Measurements from ENCODE around the gene FAM210A. TPM values are rescaled to one million over a fixed set of nuclear protein-coding genes. Genes with fewer than 3 reads are reported as not detected.

Gene FAM210A
- total RNA-seq, 1 donor from 2014 or later = 13.1 TPM

DNA sequence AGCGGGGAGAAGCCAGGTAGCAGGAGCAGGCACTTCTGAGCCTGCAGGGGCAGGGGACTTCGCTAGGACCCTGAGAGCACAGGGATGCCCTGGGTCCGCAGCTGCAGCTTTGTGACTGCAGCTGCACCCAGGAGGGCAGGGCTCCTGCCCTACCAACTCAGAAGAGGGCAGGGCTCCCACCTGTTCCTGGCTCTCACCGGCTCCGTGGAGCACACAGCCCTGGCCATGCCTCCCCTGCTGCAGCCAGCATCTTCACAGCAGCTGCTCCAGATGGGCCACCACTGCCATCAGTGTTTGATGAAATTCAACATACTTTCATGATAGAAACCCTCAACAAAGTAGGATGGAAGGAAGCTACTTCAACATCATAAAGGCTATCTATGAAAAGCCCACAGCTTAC is 92.7 kb downstream of the FAM210A start:
- Histone ChIP-seq H3K4me1 (no peaks in the 10 kb centered on the region), H3K4me3 (no peak overlapping the region), H3K36me3 (no peaks in the 10 kb centered on the region), H3K27ac (no peak overlapping the region), H3K9me3 (no peaks in the 10 kb centered on the region), H3K27me3 (no peaks in the 10 kb centered on the region)
- ATAC-seq (no peak), DNase-seq (no peak)
- intact Hi-C loops (cut with DNase I) = no loop called here
- TF ChIP-seq, protein P1, sequence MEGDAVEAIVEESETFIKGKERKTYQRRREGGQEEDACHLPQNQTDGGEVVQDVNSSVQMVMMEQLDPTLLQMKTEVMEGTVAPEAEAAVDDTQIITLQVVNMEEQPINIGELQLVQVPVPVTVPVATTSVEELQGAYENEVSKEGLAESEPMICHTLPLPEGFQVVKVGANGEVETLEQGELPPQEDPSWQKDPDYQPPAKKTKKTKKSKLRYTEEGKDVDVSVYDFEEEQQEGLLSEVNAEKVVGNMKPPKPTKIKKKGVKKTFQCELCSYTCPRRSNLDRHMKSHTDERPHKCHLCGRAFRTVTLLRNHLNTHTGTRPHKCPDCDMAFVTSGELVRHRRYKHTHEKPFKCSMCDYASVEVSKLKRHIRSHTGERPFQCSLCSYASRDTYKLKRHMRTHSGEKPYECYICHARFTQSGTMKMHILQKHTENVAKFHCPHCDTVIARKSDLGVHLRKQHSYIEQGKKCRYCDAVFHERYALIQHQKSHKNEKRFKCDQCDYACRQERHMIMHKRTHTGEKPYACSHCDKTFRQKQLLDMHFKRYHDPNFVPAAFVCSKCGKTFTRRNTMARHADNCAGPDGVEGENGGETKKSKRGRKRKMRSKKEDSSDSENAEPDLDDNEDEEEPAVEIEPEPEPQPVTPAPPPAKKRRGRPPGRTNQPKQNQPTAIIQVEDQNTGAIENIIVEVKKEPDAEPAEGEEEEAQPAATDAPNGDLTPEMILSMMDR (IDR thresholded peaks at IDR 0.05) = no peak

DNA sequence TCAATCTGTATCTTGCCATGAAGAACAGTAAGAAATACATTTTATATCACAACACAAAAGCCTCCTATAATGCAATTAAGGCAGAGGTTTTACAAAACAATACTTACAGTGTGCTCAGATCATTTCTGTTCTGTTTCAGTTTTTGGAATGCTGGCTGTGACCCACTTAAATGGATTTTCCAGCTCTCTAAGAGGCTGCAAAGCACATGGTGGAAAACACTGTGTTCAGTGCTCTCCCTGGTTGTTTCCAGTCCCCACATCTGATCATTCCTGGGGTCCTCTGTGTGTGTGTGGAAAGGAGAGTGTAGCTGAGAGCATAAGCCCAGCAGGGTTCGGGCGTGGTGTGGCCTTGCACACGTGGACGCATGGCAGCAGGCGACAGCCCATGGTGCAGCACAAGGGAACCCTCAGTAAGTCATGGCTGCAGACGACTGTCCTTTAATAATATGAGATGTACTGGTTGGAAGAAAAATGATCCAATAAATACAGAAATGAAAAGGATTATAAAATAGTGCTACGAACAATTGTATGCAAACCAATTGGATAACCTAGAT is 95.6 kb downstream of the FAM210A start:
- no peaks in the 10 kb centered on the region for H3K27me3 ChIP-seq
- intact Hi-C loops (cut with DNase I) = no loop called here
- H3K9me3 ChIP-seq = no peaks in the 10 kb centered on the region
- DNase-seq (no peak), ATAC-seq (no peak)
- no peak overlapping the region for H3K4me3 ChIP-seq
- no peaks in the 10 kb centered on the region for H3K36me3 ChIP-seq
- no peak overlapping the region for H3K27ac ChIP-seq
- TF ChIP-seq, protein P1 (IDR thresholded peaks at IDR 0.05) = no peak
- H3K4me1 ChIP-seq = no peaks in the 10 kb centered on the region

DNA sequence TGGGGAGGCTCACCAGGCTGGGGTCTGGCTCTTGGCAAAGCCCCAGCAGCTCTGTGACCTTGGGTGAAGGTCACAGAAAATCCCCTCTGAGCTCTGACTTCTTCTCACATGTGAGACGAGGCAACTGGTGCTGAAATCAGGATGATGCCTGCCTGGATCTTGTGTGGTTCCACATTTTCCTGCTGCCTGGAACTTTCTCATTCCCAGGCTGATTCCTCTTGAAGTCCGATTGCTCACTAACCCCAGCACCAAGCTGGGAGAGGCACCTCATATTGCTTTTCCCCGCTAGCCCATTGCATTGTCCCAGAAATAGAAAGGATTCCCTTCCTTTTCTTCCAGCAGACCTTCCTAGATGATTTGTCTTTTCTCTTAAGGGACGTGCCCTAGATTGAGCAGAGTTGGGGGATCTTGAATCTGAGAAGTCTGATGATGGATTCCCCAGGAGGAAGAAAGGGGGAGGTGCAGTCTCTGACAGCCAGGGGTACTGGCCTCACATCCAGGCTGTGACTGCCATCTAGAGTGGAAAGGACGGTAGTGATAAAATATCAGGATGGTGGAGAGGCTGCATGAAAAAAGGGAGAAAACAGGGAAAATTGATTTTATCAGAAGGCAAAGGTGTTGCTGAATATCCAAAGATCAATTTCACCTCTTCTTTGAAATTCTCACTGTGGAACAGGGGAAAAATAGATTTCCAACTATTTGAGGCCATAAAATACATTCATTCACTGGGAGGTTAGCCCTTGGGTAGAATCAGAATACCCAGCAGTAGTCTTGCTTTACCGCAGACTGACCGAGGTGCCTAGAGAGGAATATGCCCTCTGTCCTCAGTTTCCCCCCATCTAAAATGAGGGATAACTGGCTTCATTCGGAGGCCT is 96.3 kb downstream of the FAM210A start:
- H3K27ac ChIP-seq = no peak overlapping the region
- no peak for DNase-seq

DNA sequence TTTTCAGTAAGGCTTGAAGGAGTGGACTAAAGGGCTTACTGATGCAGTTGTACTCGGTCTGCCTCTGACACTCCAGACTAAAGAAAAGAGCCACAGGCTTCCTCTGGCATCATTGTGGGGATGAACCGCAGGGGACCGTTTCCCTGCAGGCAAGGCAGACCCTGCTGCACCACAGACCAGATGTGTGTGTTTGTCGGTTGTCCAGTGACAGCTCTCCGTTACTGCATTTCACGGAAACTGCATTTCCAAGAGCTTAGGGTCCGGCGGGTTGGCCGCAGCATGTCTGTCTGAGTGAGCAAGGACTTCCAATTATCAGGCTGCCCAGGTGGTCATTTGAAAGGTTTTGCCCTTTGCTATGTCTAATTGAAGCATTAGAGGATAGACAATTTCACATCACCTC is 98.1 kb downstream of the FAM210A start:
- no peaks in the 10 kb centered on the region for H3K9me3 ChIP-seq
- DNase-seq = no peak
- H3K4me3 ChIP-seq = no peak overlapping the region
- TF ChIP-seq, protein P1 (IDR thresholded peaks at IDR 0.05) = no peak
- intact Hi-C loops (cut with DNase I) = loop anchor here (10.0 kb wide), 1 partner anchor 63 kb away; no protein-coding TSS in a partner anchor
- no peaks in the 10 kb centered on the region for H3K4me1 ChIP-seq
- no peak for ATAC-seq
- H3K27ac ChIP-seq = no peak overlapping the region
- H3K27me3 ChIP-seq = no peaks in the 10 kb centered on the region
- no peaks in the 10 kb centered on the region for H3K36me3 ChIP-seq

More for the DNA sequence above, 96.3 kb downstream of the FAM210A start:
- H3K27me3 ChIP-seq = no peaks in the 10 kb centered on the region
- H3K36me3 ChIP-seq = no peaks in the 10 kb centered on the region
- intact Hi-C loops (cut with DNase I) = loop anchor here (10.0 kb wide), 1 partner anchor 65 kb away; no protein-coding TSS in a partner anchor
- H3K4me1 ChIP-seq = no peaks in the 10 kb centered on the region
- TF ChIP-seq, protein P1 (IDR thresholded peaks at IDR 0.05) = peak; percentile 75
- H3K4me3 ChIP-seq = no peak overlapping the region
- H3K9me3 ChIP-seq = no peaks in the 10 kb centered on the region
- ATAC-seq = peak; percentile 86

DNA sequence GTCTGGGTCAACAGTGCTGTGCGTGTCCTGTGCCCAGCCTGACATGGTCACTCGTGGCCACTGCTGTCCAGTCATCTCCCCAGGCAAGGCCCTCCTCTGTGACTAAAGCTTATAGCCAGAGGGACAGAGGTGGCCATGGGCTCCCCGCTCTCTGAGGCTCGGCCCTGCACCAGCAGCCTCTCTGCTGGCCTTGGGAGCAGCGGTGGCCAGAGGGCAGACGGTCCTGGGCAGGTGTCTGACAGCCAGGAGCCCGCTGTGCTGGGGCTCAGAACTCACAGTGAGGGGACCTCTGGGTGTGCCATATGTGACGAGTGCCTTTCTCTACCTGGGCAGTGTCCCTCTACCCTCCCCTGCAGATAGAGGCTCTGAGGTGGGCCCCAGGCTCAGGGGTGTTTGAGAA is 98.7 kb downstream of the FAM210A start:
- H3K4me1 ChIP-seq = no peaks in the 10 kb centered on the region
- TF ChIP-seq, protein P1 (IDR thresholded peaks at IDR 0.05) = no peak
- H3K36me3 ChIP-seq = no peaks in the 10 kb centered on the region
- no peak for DNase-seq
- intact Hi-C loops (cut with DNase I) = loop anchor here (10.0 kb wide), 1 partner anchor 63 kb away; no protein-coding TSS in a partner anchor
- H3K4me3 ChIP-seq = no peak overlapping the region
- no peaks in the 10 kb centered on the region for H3K27me3 ChIP-seq
- no peak for ATAC-seq
- no peak overlapping the region for H3K27ac ChIP-seq
- no peaks in the 10 kb centered on the region for H3K9me3 ChIP-seq
